ENCODE measurements around the gene MRGPRG. TPM values are rescaled to one million over a fixed set of nuclear protein-coding genes. Genes with fewer than 3 reads are reported as not detected.

Gene MRGPRG
- total RNA-seq, 1 experiment from 2014 or later, result not detected

GRCh38 chr11:3229673-3230630 is 11.3 kb upstream of the MRGPRG start:
- ATAC-seq (no peak), DNase-seq (ENCODE audit: low read depth, low spot score) (no peak)
- POLR2A ChIA-PET, result interaction anchor here (0.7 kb wide), 1 partner anchor 76 kb away, joined by 4 read pairs; no protein-coding TSS in a partner anchor
- peaks cover 2% of the 10 kb centered on the region; the same call in 1 of the 2 replicates for H3K27me3 ChIP-seq (ENCODE audit: control insufficient read depth, insufficient read depth, low read length)
- CTCF ChIA-PET, result interaction anchor here (0.6 to 0.7 kb wide), 2 partner anchors 41 to 240 kb away, joined by 3 to 7 read pairs; no protein-coding TSS in a partner anchor
- in situ Hi-C loops (cut with HindIII; ENCODE audit: low pct_unique_long_range_greater_than_20kb, low sequenced_read_pairs) (no loop called here), intact Hi-C loops (cut with micrococcal nuclease; ENCODE audit: unreplicated experiment) (loop anchor here (10.0 kb wide), 1 partner anchor 295 kb away; no protein-coding TSS in a partner anchor)
- no peak overlapping the region for H3K4me3 ChIP-seq (ENCODE audit: low read depth in 2 of 2, low read length in 2 of 2)
- H3K27ac ChIP-seq (ENCODE audit: low read length), result no peak overlapping the region
- peaks cover 5% of the 10 kb centered on the region for H3K4me1 ChIP-seq (ENCODE audit: control insufficient read depth, insufficient read depth, low read length)
- no peak for TF ChIP-seq SIN3A (IDR thresholded peaks at IDR 0.05; ENCODE audit: borderline replicate concordance, insufficient read depth, low read depth, low read length)
- no peak for TF ChIP-seq POLR2AphosphoS5 (IDR thresholded peaks at IDR 0.05; ENCODE audit: low read depth, low read length)
- no peak for TF ChIP-seq CTCF (IDR thresholded peaks at IDR 0.05)
- TF ChIP-seq REST (IDR thresholded peaks at IDR 0.05; ENCODE audit: insufficient read depth in 1 of 2, low read depth in 2 of 2, low read length in 1 of 2), result no peak
- no peak for TF ChIP-seq TCF7L2 (IDR thresholded peaks at IDR 0.05; ENCODE audit: low read depth, low read length)
- H3K36me3 ChIP-seq (ENCODE audit: control insufficient read depth, insufficient read depth, low read length), result no peaks in the 10 kb centered on the region
- no TSS peak for BruUV-seq (replicated peaks)
- H3K9me3 ChIP-seq (ENCODE audit: control insufficient read depth, insufficient read depth, low read depth, low read length), result no peaks in the 10 kb centered on the region

- H3K9me3 ChIP-seq (ENCODE audit: control insufficient read depth, insufficient read depth, low read depth, low read length), result no peaks in the 10 kb centered on the region
- H3K4me3 ChIP-seq (ENCODE audit: low read depth in 2 of 2, low read length in 2 of 2), result no peak overlapping the region
- no peaks in the 10 kb centered on the region; the same call in 1 of the 2 replicates for H3K27me3 ChIP-seq (ENCODE audit: control insufficient read depth, insufficient read depth, low read length)
- ATAC-seq, result no peak
- no peak for TF ChIP-seq CTCF (IDR thresholded peaks at IDR 0.05)
- TF ChIP-seq TCF7L2 (IDR thresholded peaks at IDR 0.05; ENCODE audit: low read depth, low read length), result no peak
- no peaks in the 10 kb centered on the region for H3K36me3 ChIP-seq (ENCODE audit: control insufficient read depth, insufficient read depth, low read length)
- H3K4me1 ChIP-seq (ENCODE audit: control insufficient read depth, insufficient read depth, low read length), result peaks cover 5% of the 10 kb centered on the region
- BruUV-seq (replicated peaks), result no TSS peak
- ChIA-PET POLR2A (no interaction called here), CTCF (no interaction called here)
- intact Hi-C loops (cut with micrococcal nuclease; ENCODE audit: unreplicated experiment), result loop anchor here (10.0 kb wide), 1 partner anchor 294 kb away; no protein-coding TSS in a partner anchor
- in situ Hi-C loops (cut with HindIII; ENCODE audit: low pct_unique_long_range_greater_than_20kb, low sequenced_read_pairs), result no loop called here
- DNase-seq (ENCODE audit: low read depth, low spot score), result no peak
- no peak overlapping the region for H3K27ac ChIP-seq (ENCODE audit: low read length)
Observed at GRCh38 chr11:3228445-3228829, 9.8 kb upstream of the MRGPRG start.

Data from Panc1 (cell line).